SK-N-SH (cell line): ENCODE measurements around the gene RBM19. TPM values are rescaled to one million over a fixed set of nuclear protein-coding genes. Genes with fewer than 3 reads are reported as not detected.

ENCODE experiments used
- CTCF ChIA-PET: fragments of 300-600, 350-600 bp; formaldehyde crosslinking; extraction: SDS; loops from one replicate; lab custom pipeline; 2021; lab: Yijun Ruan, JAX
- POLR2A ChIA-PET: fragments of 350-600 bp; sonication (Branson Sonifier 250); formaldehyde crosslinking; extraction: SDS; loops from one replicate; lab custom pipeline; 2020; ENCODE audit warnings: antibody characterized with exemption, inconsistent platforms; lab: Yijun Ruan, JAX
- DNase-seq: peaks from one replicate; pipeline ENCODE4 v3.0.0; 2012
- H2AFZ ChIP-seq: fragments of 200-600 bp; sonication (generic); 2 replicates; pipeline ENCODE4 v1.8.1; 2016; ENCODE audit warnings: antibody characterized with exemption, mild to moderate bottlenecking, low read depth
- H3F3A ChIP-seq: fragments of 200-600 bp; sonication (generic); replicated peaks from 2 replicates; pipeline ENCODE3; 2016; ENCODE audit warnings: antibody characterized with exemption, mild to moderate bottlenecking; ENCODE audit not compliant: insufficient read depth
- H3K27ac ChIP-seq, 2 experiments: fragments of 200-500 bp in 1 of 2; fragments of 200-600 bp in 1 of 2; sonication (Bioruptor generic) in 1 of 2; sonication (generic), shearing (Covaris generic) in 1 of 2; 2 replicates each; pipeline versions ENCODE4 v1.5.1 to v1.6.1; 2014 to 2016; ENCODE audit warnings: low read depth in 2 of 2, inconsistent platforms in 1 of 2, low read length in 1 of 2, mild to moderate bottlenecking in 1 of 2, mixed read lengths in 1 of 2
- H3K27me3 ChIP-seq: fragments of 200-600 bp; sonication (generic), shearing (Covaris generic); 2 replicates; pipeline ENCODE4 v1.6.1; 2016; ENCODE audit warnings: mixed run types; ENCODE audit not compliant: insufficient read depth
- H3K36me3 ChIP-seq, 2 experiments: fragments of 200-500 bp in 1 of 2; fragments of 200-600 bp in 1 of 2; sonication (Bioruptor generic) in 1 of 2; sonication (generic) in 1 of 2; replicated peaks in 1 of 2; 2 replicates each; pipeline versions ENCODE3 to v1.5.1; 2014 to 2016; ENCODE audit warnings: low read length in 1 of 2, mild to moderate bottlenecking in 1 of 2; ENCODE audit not compliant: insufficient read depth in 2 of 2, control insufficient read depth in 1 of 2
- H3K4me1 ChIP-seq, 2 experiments: fragments of 200-500 bp in 1 of 2; fragments of 200-600 bp in 1 of 2; sonication (Bioruptor generic) in 1 of 2; sonication (generic), shearing (Covaris generic) in 1 of 2; 2 replicates each; pipeline versions ENCODE4 v1.5.1 to v1.6.1; 2014 to 2016; ENCODE audit warnings: low read depth in 1 of 2, low read length in 1 of 2, mixed run types in 1 of 2; ENCODE audit not compliant: insufficient read depth in 2 of 2, control insufficient read depth in 1 of 2
- H3K4me2 ChIP-seq: fragments of 200-600 bp; sonication (generic), shearing (Covaris generic); 2 replicates; pipeline ENCODE4 v1.6.1; 2017; ENCODE audit warnings: mixed run types
- H3K4me3 ChIP-seq, 2 experiments: fragments of 200-500 bp in 1 of 2; fragments of 200-600 bp in 1 of 2; sonication (Bioruptor generic) in 1 of 2; sonication (generic), shearing (Covaris generic) in 1 of 2; 2 replicates each; pipeline versions ENCODE4 v1.5.1 to v1.8.1; 2014 to 2016; ENCODE audit warnings: low read depth in 2 of 2, inconsistent platforms in 1 of 2, low read length in 1 of 2, mild to moderate bottlenecking in 1 of 2, mixed read lengths in 1 of 2, moderate library complexity in 1 of 2
- H3K79me2 ChIP-seq: fragments of 200-600 bp; sonication (generic); 2 replicates; pipeline ENCODE4 v1.8.1; 2017; ENCODE audit warnings: mild to moderate bottlenecking; ENCODE audit not compliant: insufficient read depth
- H3K9ac ChIP-seq: fragments of 200-600 bp; sonication (generic); 2 replicates; pipeline ENCODE4 v1.6.1; 2017; ENCODE audit warnings: mixed run types
- H3K9me2 ChIP-seq: fragments of 200-600 bp; sonication (generic); 2 replicates; pipeline ENCODE4 v1.6.1; 2017; ENCODE audit warnings: mixed run types
- H3K9me3 ChIP-seq: fragments of 200-600 bp; sonication (generic); 2 replicates; pipeline ENCODE4 v1.6.1; 2017; ENCODE audit warnings: mixed run types, mild to moderate bottlenecking, moderate library complexity
- H4K20me1 ChIP-seq: fragments of 200-600 bp; sonication (generic); 2 replicates; pipeline ENCODE4 v1.6.1; 2017; ENCODE audit warnings: mild to moderate bottlenecking, mixed run types; ENCODE audit not compliant: insufficient read depth
- CTCF ChIP-seq: fragments of 200-600 bp; sonication (generic); IDR thresholded peaks from 2 replicates; pipeline ENCODE4 v1.6.1; 2017; ENCODE audit warnings: antibody characterized with exemption, mild to moderate bottlenecking, moderate library complexity
- EP300 ChIP-seq, 2 experiments: IDR thresholded peaks; 2 replicates each; pipeline versions ENCODE4 v1.4.0 to v1.6.1; 2012; ENCODE audit warnings: borderline replicate concordance in 1 of 2, low read depth in 1 of 2, low read length in 1 of 2
- FOSL2 ChIP-seq: IDR thresholded peaks from 2 replicates; pipeline ENCODE4 v1.4.0; 2012; ENCODE audit warnings: low read depth, mild to moderate bottlenecking, moderate library complexity, borderline replicate concordance
- FOXJ3 ChIP-seq: sonication (generic); formaldehyde crosslinking; IDR thresholded peaks from 2 replicates; pipeline ENCODE4 v1.5.1; 2020; ENCODE audit warnings: mild to moderate bottlenecking, missing genetic modification reagents
- FOXM1 ChIP-seq: IDR thresholded peaks from 2 replicates; pipeline ENCODE4 v1.4.0; 2012; ENCODE audit warnings: low read depth, mild to moderate bottlenecking
- GABPA ChIP-seq: IDR thresholded peaks from 2 replicates; pipeline ENCODE4 v1.4.0; 2012; ENCODE audit warnings: low read depth, mild to moderate bottlenecking
- IRF3 ChIP-seq: fragments of 150-350 bp; IDR thresholded peaks from 2 replicates; pipeline ENCODE4 v1.6.1; 2016; ENCODE audit warnings: mild to moderate bottlenecking, low read depth, low read length
- JUND ChIP-seq: IDR thresholded peaks from 2 replicates; pipeline ENCODE4 v1.4.0; 2012
- POLR2AphosphoS5 ChIP-seq: IDR thresholded peaks from 2 replicates; pipeline ENCODE4 v1.6.1; 2012; ENCODE audit warnings: low read depth, low read length
- RAD21 ChIP-seq: IDR thresholded peaks from 2 replicates; pipeline ENCODE4 v1.6.1; 2012; ENCODE audit warnings: mild to moderate bottlenecking, low read length
- RCOR1 ChIP-seq: fragments of 150-350 bp; IDR thresholded peaks from 2 replicates; pipeline ENCODE4 v1.6.1; 2017; ENCODE audit warnings: antibody characterized with exemption, low read length
- REST ChIP-seq: IDR thresholded peaks from 2 replicates; pipeline ENCODE4 v1.6.1; 2012; ENCODE audit warnings: mild to moderate bottlenecking, low read depth, low read length, moderate library complexity
- SIN3A ChIP-seq: IDR thresholded peaks from 2 replicates; pipeline ENCODE4 v1.6.1; 2012; ENCODE audit warnings: low read depth, mild to moderate bottlenecking, low read length, moderate library complexity, borderline replicate concordance
- SMC3 ChIP-seq: IDR thresholded peaks from 2 replicates; pipeline ENCODE4 v1.6.1; 2012; ENCODE audit warnings: low read depth, low read length, improper control_type of control experiment
- TAF1 ChIP-seq: IDR thresholded peaks from 2 replicates; pipeline ENCODE4 v1.6.1; 2012; ENCODE audit warnings: low read depth, mild to moderate bottlenecking, low read length, moderate library complexity, borderline replicate concordance
- TCF12 ChIP-seq: IDR thresholded peaks from 2 replicates; pipeline ENCODE4 v1.4.0; 2012
- USF1 ChIP-seq: IDR thresholded peaks from 2 replicates; pipeline ENCODE4 v1.4.0; 2012; ENCODE audit warnings: low read depth, borderline replicate concordance
- WGBS: methylation state at CpG from one replicate; pipeline ENCODE4 v1.1.6; 2017; ENCODE audit warnings: low lambda C conversion rate; 5-methylcytosine and 5-hydroxymethylcytosine counted together
- polyA plus RNA-seq, 3 experiments: library from polyadenylated mRNA; depleted of rRNA; stranded (reverse); fragments of >200 nt; gene quantifications; 2 replicates each; pipeline ENCODE4 v1.2.3, GENCODE V29; 2012

RBM19 gene
- polyA plus RNA-seq, 1 of the 3 experiments (the other 2 are of a cell fraction), result 16.6 TPM

GRCh38 chr12:113891167-113891692, 74.9 kb downstream of the RBM19 start:
- POLR2A ChIA-PET, result no interaction called here
- Histone ChIP-seq H3K36me3 (peaks cover 0 to 3% of the 10 kb centered on the region in 2 experiments), H3F3A (no peaks in the 10 kb centered on the region), H3K4me2 (no peak overlapping the region), H4K20me1 (no peaks in the 10 kb centered on the region), H3K9me3 (no peaks in the 10 kb centered on the region), H3K4me3 (no peak overlapping the region), H3K4me1 (peaks cover 0 to 18% of the 10 kb centered on the region in 2 experiments; a peak in 2 of 4 replicates), H3K27me3 (no peaks in the 10 kb centered on the region), H3K9me2 (no peaks in the 10 kb centered on the region), H3K79me2 (no peaks in the 10 kb centered on the region)
- no peak for DNase-seq
- CTCF ChIA-PET, result interaction anchor here (0.9 to 5.4 kb wide), 2 partner anchors 21 to 429 kb away, joined by 3 to 39 read pairs; no protein-coding TSS in a partner anchor
- TF ChIP-seq JUND, result no peak
- no peak for TF ChIP-seq IRF3
- TF ChIP-seq FOXM1, result no peak
- TF ChIP-seq EP300 (IDR thresholded peaks at IDR 0.05; ENCODE audit: borderline replicate concordance in 1 of 2, low read depth in 1 of 2, low read length in 1 of 2), result no peak
- TF ChIP-seq RAD21, result no peak
- TF ChIP-seq SMC3, result no peak
- TF ChIP-seq REST, result no peak
- no peak for TF ChIP-seq POLR2AphosphoS5
- TF ChIP-seq GABPA, result no peak
- TF ChIP-seq TCF12, result no peak
- TF ChIP-seq FOXJ3 (CRISPR knock-in tag), result no peak
- no peak for TF ChIP-seq SIN3A
- no peak for TF ChIP-seq USF1
- no peak for TF ChIP-seq FOSL2
- no peak for TF ChIP-seq RCOR1
- TF ChIP-seq CTCF, result no peak
- no peak for TF ChIP-seq TAF1
- TF ChIP-seq, all 33 proteins: peak for 0
- H3K27ac ChIP-seq, result no peak overlapping the region
- no peak overlapping the region for H3K9ac ChIP-seq
- no peak overlapping the region for H2AFZ ChIP-seq
- WGBS, result 86% methylated on average over 4 of the region's 4 CpGs
